SK-N-SH (cell line): ENCODE measurements around the gene DDI1.

ENCODE experiments used
- CHD2 ChIP-seq: fragments of 150-350 bp; IDR thresholded peaks from 2 replicates; pipeline ENCODE4 v1.6.1; 2018; ENCODE audit warnings: low read length; ENCODE audit not compliant: partially characterized antibody
- CTCF ChIP-seq: fragments of 200-600 bp; sonication (generic); IDR thresholded peaks from 2 replicates; pipeline ENCODE4 v1.6.1; 2017; ENCODE audit warnings: antibody characterized with exemption, mild to moderate bottlenecking, moderate library complexity
- EP300 ChIP-seq, 2 experiments: IDR thresholded peaks; 2 replicates each; pipeline versions ENCODE4 v1.4.0 to v1.6.1; 2012; ENCODE audit warnings: borderline replicate concordance in 1 of 2, low read depth in 1 of 2, low read length in 1 of 2
- FOSL2 ChIP-seq: IDR thresholded peaks from 2 replicates; pipeline ENCODE4 v1.4.0; 2012; ENCODE audit warnings: low read depth, mild to moderate bottlenecking, moderate library complexity, borderline replicate concordance
- POLR2AphosphoS5 ChIP-seq: IDR thresholded peaks from 2 replicates; pipeline ENCODE4 v1.6.1; 2012; ENCODE audit warnings: low read depth, low read length
- REST ChIP-seq: IDR thresholded peaks from 2 replicates; pipeline ENCODE4 v1.6.1; 2012; ENCODE audit warnings: mild to moderate bottlenecking, low read depth, low read length, moderate library complexity
- RFX5 ChIP-seq: IDR thresholded peaks from 2 replicates; pipeline ENCODE4 v1.6.1; 2012; ENCODE audit warnings: mild to moderate bottlenecking, improper control_type of control experiment, low read length
- SMC3 ChIP-seq: IDR thresholded peaks from 2 replicates; pipeline ENCODE4 v1.6.1; 2012; ENCODE audit warnings: low read depth, low read length, improper control_type of control experiment
- TEAD4 ChIP-seq: IDR thresholded peaks from 2 replicates; pipeline ENCODE4 v1.4.0; 2012; ENCODE audit warnings: mild to moderate bottlenecking, borderline replicate concordance; ENCODE audit not compliant: insufficient read depth

- TF ChIP-seq CTCF, result no peak
- no peak for TF ChIP-seq TEAD4
- TF ChIP-seq EP300 (IDR thresholded peaks at IDR 0.05; ENCODE audit: borderline replicate concordance in 1 of 2, low read depth in 1 of 2, low read length in 1 of 2), result no peak
- TF ChIP-seq FOSL2, result no peak
- no peak for TF ChIP-seq POLR2AphosphoS5
- TF ChIP-seq RFX5, result no peak
- no peak for TF ChIP-seq CHD2
- no peak for TF ChIP-seq SMC3
- no peak for TF ChIP-seq REST
Observed at GRCh38 chr11:104036588-104036987, at the start of gene DDI1.
